RPMI7951 (cell line): Measurements from ENCODE around the gene VSIG10. TPM values are rescaled to one million over a fixed set of nuclear protein-coding genes. Genes with fewer than 3 reads are reported as not detected.
"Not testable (repeated sequence)": the region's sequence is repeated elsewhere in the genome, so short reads cannot be mapped to it uniquely, and the experiment has no call there.

Experiments
- DNase-seq: peaks from one replicate; pipeline ENCODE4 v3.0.0-alpha.2; 2012; ENCODE audit warnings: low read depth
- total RNA-seq: library from RNA; depleted of rRNA; stranded (reverse); fragments of >200 nt; shearing (Covaris generic); gene quantifications from 2 replicates; pipeline ENCODE4 v1.2.3, GENCODE V29; 2014; rRNA removed

Gene VSIG10
- total RNA-seq, 1 experiment from 2014 or later = 18.3 TPM

DNA sequence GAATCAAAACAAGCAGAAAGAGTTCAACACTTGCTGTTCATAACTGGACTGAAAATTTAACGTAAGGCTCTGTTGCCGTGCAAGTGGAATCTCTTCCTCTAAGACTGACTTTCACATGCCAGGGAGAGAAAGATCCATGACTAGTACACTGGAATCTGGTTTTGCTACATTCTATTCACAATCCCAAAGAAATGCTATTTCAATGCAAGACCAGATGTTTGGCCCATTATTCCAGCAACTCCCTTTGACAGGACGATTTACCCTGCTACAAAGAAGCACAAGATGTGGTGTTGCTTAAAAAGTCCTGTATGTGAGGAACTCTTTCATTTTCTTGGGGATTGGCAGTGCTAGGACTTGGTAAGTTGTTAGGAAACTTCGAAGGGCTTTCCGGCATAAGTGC, 69.9 kb downstream of the VSIG10 start:
- no peak for DNase-seq

DNA sequence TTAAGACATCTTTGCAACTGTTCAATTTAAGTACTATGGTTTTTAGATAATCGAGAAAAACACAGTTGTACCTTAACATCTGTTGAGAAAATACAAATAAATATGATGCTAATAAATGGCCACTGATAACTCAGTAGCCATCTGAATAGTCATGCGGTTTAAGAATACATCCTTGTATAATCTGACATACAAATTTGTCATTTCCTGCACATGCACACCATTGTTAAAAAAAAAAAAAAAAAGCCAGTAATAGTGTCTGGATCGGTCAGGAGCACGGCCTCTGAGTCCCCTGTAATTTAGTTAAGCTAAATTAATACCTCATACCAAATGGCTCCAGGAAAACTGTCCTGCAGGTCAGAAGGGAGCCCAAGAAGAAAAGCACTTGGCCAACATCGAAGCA, 70.5 kb downstream of the VSIG10 start:
- DNase-seq = no peak

DNA sequence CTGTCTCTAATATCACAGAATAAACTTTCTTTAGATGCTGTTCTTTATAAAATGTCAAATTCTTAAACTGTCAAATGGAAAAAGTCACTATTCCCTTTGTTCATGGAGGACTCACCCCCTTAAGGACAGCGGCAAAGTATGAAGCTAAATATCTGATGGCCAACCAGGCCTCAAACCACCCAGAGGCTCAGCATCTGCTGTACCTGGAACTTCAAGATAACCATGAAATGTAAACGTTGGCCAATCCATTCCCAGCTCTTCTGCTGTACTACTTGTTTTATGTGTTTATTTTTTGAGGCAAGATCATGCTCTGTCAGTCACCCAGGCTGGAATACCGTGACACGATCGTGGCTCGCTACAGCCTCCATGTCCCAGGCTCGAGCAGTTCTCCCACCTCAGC, 71.6 kb downstream of the VSIG10 start:
- no peak for DNase-seq

DNA sequence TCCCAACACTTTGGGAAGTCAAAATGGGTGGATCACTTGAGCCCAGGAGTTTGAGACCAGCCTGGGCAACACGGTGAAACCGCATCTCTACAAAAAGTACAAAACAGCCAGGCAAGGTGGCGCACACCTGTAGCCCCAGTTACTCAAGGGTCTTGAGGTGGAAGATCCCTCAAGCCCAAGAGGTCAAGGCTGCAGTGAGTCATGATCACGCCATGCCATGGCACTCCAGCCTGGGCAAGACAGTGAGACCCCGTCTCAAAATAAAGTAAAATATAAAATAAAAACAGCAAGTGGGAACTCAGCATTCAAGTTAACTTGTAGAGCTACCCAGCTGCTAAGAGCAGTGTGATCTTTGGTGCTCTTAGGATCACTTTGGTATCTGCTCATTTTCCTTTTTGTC, 74.6 kb downstream of the VSIG10 start:
- DNase-seq = no peak

GRCh38 chr12:118025168-118025567, 78.6 kb downstream of the VSIG10 start:
- no peak for DNase-seq

DNA sequence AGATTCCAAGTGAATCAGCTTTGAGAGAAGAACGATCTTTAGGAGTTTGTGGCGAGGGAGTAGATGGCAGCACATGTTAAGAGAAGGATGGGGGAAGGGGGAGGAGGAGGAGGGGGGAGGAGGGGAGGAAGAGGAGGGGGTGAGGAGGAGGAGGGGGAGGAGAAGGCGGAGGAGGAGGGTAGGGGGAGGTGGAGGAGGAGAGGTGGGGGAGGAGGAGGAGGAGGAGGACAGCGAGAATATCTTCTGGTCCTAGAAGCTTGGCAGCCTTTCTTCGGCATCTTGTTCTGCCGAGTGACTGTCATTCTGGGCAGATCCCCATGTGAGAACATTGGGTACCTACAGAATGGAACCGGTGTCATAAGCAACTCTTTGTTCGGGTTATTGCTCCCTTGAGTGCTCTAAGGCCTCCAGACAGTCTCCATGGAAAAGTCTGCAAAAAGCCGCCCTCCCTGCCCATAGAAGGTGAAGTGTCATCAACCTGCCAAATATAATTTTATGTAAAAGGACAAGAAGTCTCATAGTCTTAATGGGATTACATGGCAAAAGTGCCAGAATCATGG, 80.4 kb downstream of the VSIG10 start:
- DNase-seq = no peak

DNA sequence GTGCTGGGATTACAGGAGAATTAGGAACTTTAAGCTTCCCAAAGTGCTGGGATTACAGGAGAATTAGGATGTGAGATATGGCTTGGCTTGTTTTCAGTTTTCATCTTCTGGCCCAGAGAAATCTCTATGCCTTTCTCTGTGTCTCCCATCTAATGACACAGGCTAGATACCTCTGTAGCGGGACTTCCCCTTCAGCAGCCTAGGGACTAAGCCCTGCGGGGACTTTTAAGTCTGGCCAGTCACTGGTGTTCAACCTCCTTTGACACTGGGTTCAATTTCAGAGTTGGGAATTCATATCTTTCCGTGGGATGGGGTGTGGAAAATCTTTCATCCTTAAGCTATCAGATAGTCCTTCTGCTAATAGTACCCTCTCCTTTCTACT, 81.1 kb downstream of the VSIG10 start:
- no peak for DNase-seq

DNA sequence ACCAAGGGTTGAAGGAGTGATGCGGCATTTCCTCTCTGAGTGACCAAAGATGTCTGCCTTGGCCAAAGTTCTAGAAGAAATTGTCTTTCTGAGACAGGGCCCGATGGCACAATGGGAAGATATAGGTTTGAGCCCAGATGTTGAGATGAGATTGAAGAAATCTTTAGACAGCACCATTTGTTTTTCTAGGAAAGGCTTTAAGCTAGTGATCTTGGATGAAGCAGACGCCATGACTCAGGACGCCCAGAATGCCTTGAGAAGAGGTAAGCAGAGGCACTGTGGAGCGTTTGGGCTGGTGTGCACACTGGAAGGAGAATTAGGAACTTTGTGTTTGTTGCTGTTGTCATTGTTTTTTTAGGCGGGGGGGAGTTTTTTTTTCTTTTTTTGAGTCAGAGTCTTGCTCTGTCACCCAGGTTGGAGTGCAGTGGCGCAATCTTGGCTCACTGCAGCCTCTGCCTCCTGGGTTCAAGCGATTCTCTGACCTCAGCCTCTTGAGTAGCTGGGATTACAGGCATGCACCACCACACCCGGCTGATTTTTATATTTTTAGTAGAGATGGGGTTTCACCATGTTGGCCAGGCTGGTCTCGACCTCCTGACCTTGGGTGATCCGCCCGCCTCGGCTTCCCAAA, 81.6 kb downstream of the VSIG10 start:
- DNase-seq = not testable (repeated sequence)

DNA sequence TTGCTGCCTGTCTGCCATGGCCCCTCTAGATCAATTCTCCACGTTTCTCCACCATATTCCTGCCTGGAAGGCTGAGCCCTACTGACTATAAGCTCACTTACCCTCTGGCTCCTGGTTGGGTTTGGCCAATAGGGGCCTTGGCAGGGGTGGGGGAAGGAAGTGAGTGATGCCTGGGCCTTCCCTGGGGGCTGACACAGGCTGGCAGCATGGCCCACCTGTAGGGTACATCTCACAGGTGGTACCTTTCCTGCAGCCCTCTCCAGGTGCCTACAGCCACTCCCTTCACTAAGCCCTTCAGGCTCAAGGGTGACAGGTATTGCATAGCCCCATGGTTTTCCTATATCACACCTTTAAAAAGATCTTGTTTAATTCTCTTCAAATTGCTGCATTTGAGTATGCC, 83.8 kb downstream of the VSIG10 start:
- no peak for DNase-seq

GRCh38 chr12:118017926-118018325, 85.9 kb downstream of the VSIG10 start:
- DNase-seq = no peak

DNA sequence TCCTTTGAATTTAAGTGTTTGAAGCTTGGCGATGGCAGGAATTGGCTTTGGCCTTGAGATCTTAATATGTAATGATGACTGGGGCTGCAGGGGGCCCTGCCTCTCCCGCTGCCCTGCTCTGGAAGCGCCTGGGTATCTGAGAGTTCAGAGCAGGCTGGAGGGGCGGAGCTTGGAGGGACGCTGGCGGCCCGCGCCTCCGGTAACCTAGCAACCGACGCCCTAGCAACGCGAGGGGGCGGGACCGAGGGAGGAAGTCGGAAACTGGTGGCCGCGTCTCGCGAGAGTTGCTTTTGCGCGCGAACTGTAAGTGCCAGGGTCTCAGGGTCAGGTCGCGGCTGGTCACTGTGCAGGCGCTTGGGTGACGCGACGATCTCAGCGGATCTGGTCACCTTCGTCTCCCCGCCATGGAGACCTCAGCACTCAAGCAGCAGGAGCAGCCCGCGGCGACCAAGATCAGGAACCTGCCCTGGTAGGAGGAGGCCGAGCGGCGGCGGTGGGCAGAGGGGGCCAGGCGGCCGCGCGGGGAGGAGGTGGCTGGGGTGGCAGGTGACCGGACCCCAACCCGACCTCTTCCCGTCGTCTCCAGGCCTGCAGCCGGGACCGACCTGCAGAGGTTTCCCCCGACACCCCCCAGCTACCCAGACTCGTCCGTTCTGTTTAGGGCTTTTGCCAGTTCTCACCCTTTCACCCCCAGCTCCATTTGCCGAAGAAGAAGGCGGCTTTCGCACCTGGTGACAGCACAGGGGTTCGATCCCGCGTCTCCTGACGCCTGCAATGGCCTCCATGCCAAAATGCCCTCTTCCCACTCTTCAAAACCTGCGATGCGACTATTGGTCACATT, 87.2 kb downstream of the VSIG10 start, which contains the start of gene RFC5:
Gene RFC5 (plus strand): TSS at position 280 of the 841 bp plus-strand sequence. CDS start 125 bp downstream, at position 405.
- peak; percentile 94 for DNase-seq

DNA sequence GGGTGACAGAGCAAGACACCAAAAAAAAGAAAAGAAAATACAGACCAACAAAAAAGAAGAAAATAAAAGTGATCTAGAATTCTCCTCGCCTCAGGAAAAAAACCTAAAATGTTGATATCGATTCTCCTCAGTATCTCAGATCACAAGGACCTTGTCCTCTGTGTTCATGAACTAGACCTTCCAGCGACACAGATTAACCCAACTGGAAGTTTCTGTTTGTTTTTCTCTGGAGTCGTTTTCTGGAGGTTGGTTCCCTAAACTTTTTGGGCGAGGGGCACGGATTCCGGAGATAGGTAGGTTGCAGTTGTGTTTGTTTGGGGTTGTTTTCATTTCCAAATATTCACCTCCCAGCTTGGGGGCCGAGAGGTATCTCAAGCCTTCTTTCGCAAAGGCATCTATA, 87.9 kb downstream of the VSIG10 start:
- DNase-seq = no peak

- DNase-seq = no peak
Observed at GRCh38 chr12:118015306-118015705, 88.5 kb downstream of the VSIG10 start.

Other genes starting within 250 kb of the VSIG10 start
- gene KSR2, start 135.0 kb downstream of the VSIG10 start, total RNA-seq = 0.24 and 0.98 TPM in 2 replicates
- 56.6 and 56.9 TPM in 2 replicates for gene RFC5, start 87.3 kb downstream of the VSIG10 start, total RNA-seq
- gene WSB2, start 42.8 kb downstream of the VSIG10 start, total RNA-seq = 61.6 and 67.8 TPM in 2 replicates
- gene PEBP1, start 32.1 kb upstream of the VSIG10 start, total RNA-seq = 199 and 230 TPM in 2 replicates